ENCODE measurements around the gene S1PR3. TPM values are rescaled to one million over a fixed set of nuclear protein-coding genes. Genes with fewer than 3 reads are reported as not detected.

S1PR3 gene
- total and polyA plus RNA-seq, 2 donors (not counting 3 experiments of a cell fraction or from before 2014, with no cell fraction given): 12.5 to 25.8 TPM

DNA sequence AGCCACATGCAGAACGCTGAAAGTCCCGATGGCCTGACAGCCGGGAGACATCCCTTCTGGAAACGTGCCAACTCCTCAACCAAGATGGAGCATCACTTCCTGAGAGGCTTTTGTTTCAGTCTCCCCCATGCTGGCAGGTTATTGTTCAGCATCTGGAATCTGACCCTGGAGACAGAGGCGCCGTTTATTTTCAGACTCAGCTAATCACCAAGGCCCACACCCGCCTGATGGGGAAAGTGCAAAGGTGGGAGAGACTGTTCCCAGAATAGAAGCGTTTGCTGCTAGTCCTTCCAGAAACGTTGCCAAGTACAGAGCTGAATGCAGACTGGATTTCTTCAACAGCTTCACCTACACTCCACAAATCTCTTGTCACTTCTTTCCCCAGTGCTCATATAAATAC lies 41.8 kb upstream of the S1PR3 start:
- Histone ChIP-seq H3K27ac (ENCODE audit: insufficient read depth, low read depth, low read length) (no peak overlapping the region), H3K4me1 (ENCODE audit: control insufficient read depth, extremely low read depth, insufficient read depth, low read length) (no peaks in the 10 kb centered on the region), H4K20me1 (replicated peaks; ENCODE audit: control insufficient read depth, extremely low read depth, insufficient read depth, low read length) (no peaks in the 10 kb centered on the region), H3K4me3 (replicated peaks in 1 of 3; ENCODE audit: insufficient read depth in 1 of 3, low read depth in 1 of 3, low read length in 3 of 3) (no peak overlapping the region), H3K4me2 (ENCODE audit: insufficient read depth, low read length) (no peak overlapping the region), H3K36me3 (ENCODE audit: control insufficient read depth in 2 of 2, extremely low read depth in 1 of 2, insufficient read depth in 2 of 2, low read length in 2 of 2) (no peaks in the 10 kb centered on the region), H3K9me3 (replicated peaks; ENCODE audit: control insufficient read depth, insufficient read depth, low read length) (no peaks in the 10 kb centered on the region), H3K9me1 (replicated peaks; ENCODE audit: control insufficient read depth, extremely low read depth, insufficient read depth, low read length) (no peaks in the 10 kb centered on the region), H3K27me3 (ENCODE audit: control insufficient read depth in 2 of 2, insufficient read depth in 2 of 2, low read length in 2 of 2) (peaks cover 0 to 2% of the 10 kb centered on the region in 2 experiments), H2AFZ (ENCODE audit: low read depth, low read length) (no peak overlapping the region), H3K79me2 (ENCODE audit: control insufficient read depth, insufficient read depth, low read length) (no peaks in the 10 kb centered on the region), H3K9ac (replicated peaks; ENCODE audit: extremely low read depth, insufficient read depth, low read length) (no peak overlapping the region)
- POLR2A ChIA-PET: no interaction called here
- FAIRE-seq (peak; percentile 28), DNase-seq (ENCODE audit: low read depth, low spot score) (peak; percentile 81)
- CTCF ChIA-PET: no interaction called here
- TF ChIP-seq POLR2A (IDR thresholded peaks at IDR 0.05; ENCODE audit: low read depth, low read length): no peak
- dilution Hi-C loops (cut with MboI; ENCODE audit: extremely low pct_ligation_motif_present, low sequenced_read_pairs) (no loop called here), intact Hi-C loops (cut with micrococcal nuclease) (loop anchor here (5.0 to 10.0 kb wide), 2 partner anchors 43 to 65 kb away; partner anchors contain the start of gene S1PR3)
- BruUV-seq (replicated peaks): no TSS peak

DNA sequence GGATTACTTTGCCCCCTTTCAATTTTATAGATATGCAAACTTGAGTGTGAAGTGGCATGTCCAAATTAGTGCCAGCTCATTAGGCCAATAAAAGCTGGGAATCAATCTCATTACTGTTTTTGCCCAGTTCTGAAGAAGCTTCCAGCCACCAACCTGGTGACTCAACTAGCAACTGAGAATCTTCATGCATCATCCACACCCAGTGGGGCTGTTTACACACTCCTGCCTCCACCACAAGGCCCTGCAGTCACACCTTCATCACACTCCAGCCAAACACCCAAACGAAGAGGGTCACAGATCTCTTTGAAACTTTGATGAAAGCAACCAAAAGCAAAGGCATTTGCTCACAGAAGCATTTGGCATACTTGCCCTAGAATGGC lies 41.3 kb upstream of the S1PR3 start:
- CTCF ChIA-PET: interaction anchor here (0.9 kb wide), 1 partner anchor 10 kb away, joined by 3 read pairs; no protein-coding TSS in a partner anchor
- dilution Hi-C loops (cut with MboI; ENCODE audit: extremely low pct_ligation_motif_present, low sequenced_read_pairs) (no loop called here), intact Hi-C loops (cut with micrococcal nuclease) (loop anchor here (5.0 to 10.0 kb wide), 2 partner anchors 42 to 65 kb away; partner anchors contain the start of gene S1PR3)
- Histone ChIP-seq H3K36me3 (ENCODE audit: control insufficient read depth in 2 of 2, extremely low read depth in 1 of 2, insufficient read depth in 2 of 2, low read length in 2 of 2) (no peaks in the 10 kb centered on the region), H4K20me1 (replicated peaks; ENCODE audit: control insufficient read depth, extremely low read depth, insufficient read depth, low read length) (no peaks in the 10 kb centered on the region), H3K9ac (replicated peaks; ENCODE audit: extremely low read depth, insufficient read depth, low read length) (no peak overlapping the region), H3K4me2 (ENCODE audit: insufficient read depth, low read length) (no peak overlapping the region), H3K4me3 (replicated peaks in 1 of 3; ENCODE audit: insufficient read depth in 1 of 3, low read depth in 1 of 3, low read length in 3 of 3) (no peak overlapping the region), H3K9me3 (replicated peaks; ENCODE audit: control insufficient read depth, insufficient read depth, low read length) (no peaks in the 10 kb centered on the region), H3K9me1 (replicated peaks; ENCODE audit: control insufficient read depth, extremely low read depth, insufficient read depth, low read length) (no peaks in the 10 kb centered on the region), H3K4me1 (ENCODE audit: control insufficient read depth, extremely low read depth, insufficient read depth, low read length) (no peaks in the 10 kb centered on the region), H3K27ac (ENCODE audit: insufficient read depth, low read depth, low read length) (no peak overlapping the region), H3K79me2 (ENCODE audit: control insufficient read depth, insufficient read depth, low read length) (no peaks in the 10 kb centered on the region), H2AFZ (ENCODE audit: low read depth, low read length) (no peak overlapping the region), H3K27me3 (ENCODE audit: control insufficient read depth in 2 of 2, insufficient read depth in 2 of 2, low read length in 2 of 2) (peaks cover 0 to 2% of the 10 kb centered on the region in 2 experiments)
- POLR2A ChIA-PET: no interaction called here
- FAIRE-seq (no peak), DNase-seq (ENCODE audit: low read depth, low spot score) (no peak)
- no peak for TF ChIP-seq FOS (IDR thresholded peaks at IDR 0.05; ENCODE audit: borderline replicate concordance, insufficient read depth, low read length)
- TF ChIP-seq MAX (IDR thresholded peaks at IDR 0.05; ENCODE audit: insufficient read depth, insufficient read length): no peak
- TF ChIP-seq EZH2 (IDR thresholded peaks at IDR 0.05; ENCODE audit: borderline replicate concordance, low read depth, low read length, severe bottlenecking): no peak
- no peak for TF ChIP-seq GATA2 (IDR thresholded peaks at IDR 0.05; ENCODE audit: insufficient read depth, insufficient read length, low read depth, low read length)
- no peak for TF ChIP-seq JUN (IDR thresholded peaks at IDR 0.05; ENCODE audit: borderline replicate concordance, insufficient read depth, insufficient read length, low read depth)
- TF ChIP-seq MYC (IDR thresholded peaks at IDR 0.05; ENCODE audit: low read depth, low read length): no peak
- TF ChIP-seq POLR2A (IDR thresholded peaks at IDR 0.05; ENCODE audit: low read depth, low read length): no peak
- TF ChIP-seq POLR2AphosphoS5 (IDR thresholded peaks at IDR 0.05; ENCODE audit: insufficient read depth, low read depth, low read length): no peak
- TF ChIP-seq CTCF (IDR thresholded peaks at IDR 0.05; ENCODE audit: extremely low read depth in 1 of 2, insufficient read depth in 1 of 2, low read depth in 1 of 2, low read length in 2 of 2): no peak
- BruUV-seq (replicated peaks): no TSS peak

Measured in endothelial cell of umbilical vein (primary cell).